MM.1S (cell line): ENCODE results near the gene SAP30BP.

Experiments used
- CTCF ChIP-seq: fragments of 300-600 bp; sonication (generic); IDR thresholded peaks from 2 replicates; pipeline ENCODE4 v1.5.1; 2016; ENCODE audit warnings: antibody characterized with exemption, low read length, mixed read lengths
- EZH2 ChIP-seq: fragments of 300-600 bp; sonication (generic); optimal IDR thresholded peaks from 2 replicates; pipeline ENCODE3; 2017; ENCODE audit warnings: low read depth, mild to moderate bottlenecking, antibody characterized with exemption, low read length, mixed read lengths
- EZH2phosphoT487 ChIP-seq: fragments of 300-600 bp; sonication (generic); IDR thresholded peaks from 2 replicates; pipeline ENCODE4 v1.6.1; 2018; ENCODE audit warnings: antibody characterized with exemption, low read length

- TF ChIP-seq CTCF, result no peak
- no peak for TF ChIP-seq EZH2phosphoT487
- TF ChIP-seq EZH2, result no peak
Measured at GRCh38 chr17:75755990-75756389, 88.9 kb downstream of the SAP30BP start.
